ENCODE measurements around the gene OSBP2. TPM values are rescaled to one million over a fixed set of nuclear protein-coding genes. Genes with fewer than 3 reads are reported as not detected.
"Not testable (repeated sequence)": the region's sequence is repeated elsewhere in the genome, so short reads cannot be mapped to it uniquely, and the experiment has no call there.

Gene OSBP2
- total RNA-seq, 2 donors from 2014 or later = 4.0 to 16.8 TPM

DNA sequence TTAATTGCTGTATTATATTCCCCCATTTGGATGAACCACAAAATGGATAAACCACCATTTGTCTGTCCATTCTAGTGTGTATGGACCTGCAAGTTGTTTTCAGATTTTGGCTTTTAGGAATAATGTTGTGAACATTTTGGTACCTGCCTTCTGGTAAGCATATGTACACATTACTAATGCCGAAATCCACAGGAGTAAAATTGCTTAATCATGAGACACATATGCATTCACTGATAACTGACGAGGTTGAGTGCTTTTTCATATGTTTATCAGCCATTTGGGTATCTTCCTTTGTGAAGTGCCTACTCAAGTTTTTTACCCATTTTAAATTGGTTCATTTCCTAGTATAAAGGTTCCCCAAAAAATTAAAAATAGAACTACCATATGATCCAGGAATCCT, 34.2 kb downstream of the OSBP2 start:
- Histone ChIP-seq H3K27me3 (no peaks in the 10 kb centered on the region), H3K27ac (no peak overlapping the region), H3K4me3 (no peak overlapping the region), H3K9me3 (no peaks in the 10 kb centered on the region), H3K4me1 (no peaks in the 10 kb centered on the region), H3K36me3 (no peaks in the 10 kb centered on the region)
- DNase-seq (ENCODE audit: low spot score) = no peak
- TF ChIP-seq, protein P1, sequence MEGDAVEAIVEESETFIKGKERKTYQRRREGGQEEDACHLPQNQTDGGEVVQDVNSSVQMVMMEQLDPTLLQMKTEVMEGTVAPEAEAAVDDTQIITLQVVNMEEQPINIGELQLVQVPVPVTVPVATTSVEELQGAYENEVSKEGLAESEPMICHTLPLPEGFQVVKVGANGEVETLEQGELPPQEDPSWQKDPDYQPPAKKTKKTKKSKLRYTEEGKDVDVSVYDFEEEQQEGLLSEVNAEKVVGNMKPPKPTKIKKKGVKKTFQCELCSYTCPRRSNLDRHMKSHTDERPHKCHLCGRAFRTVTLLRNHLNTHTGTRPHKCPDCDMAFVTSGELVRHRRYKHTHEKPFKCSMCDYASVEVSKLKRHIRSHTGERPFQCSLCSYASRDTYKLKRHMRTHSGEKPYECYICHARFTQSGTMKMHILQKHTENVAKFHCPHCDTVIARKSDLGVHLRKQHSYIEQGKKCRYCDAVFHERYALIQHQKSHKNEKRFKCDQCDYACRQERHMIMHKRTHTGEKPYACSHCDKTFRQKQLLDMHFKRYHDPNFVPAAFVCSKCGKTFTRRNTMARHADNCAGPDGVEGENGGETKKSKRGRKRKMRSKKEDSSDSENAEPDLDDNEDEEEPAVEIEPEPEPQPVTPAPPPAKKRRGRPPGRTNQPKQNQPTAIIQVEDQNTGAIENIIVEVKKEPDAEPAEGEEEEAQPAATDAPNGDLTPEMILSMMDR (IDR thresholded peaks at IDR 0.05) = no peak

DNA sequence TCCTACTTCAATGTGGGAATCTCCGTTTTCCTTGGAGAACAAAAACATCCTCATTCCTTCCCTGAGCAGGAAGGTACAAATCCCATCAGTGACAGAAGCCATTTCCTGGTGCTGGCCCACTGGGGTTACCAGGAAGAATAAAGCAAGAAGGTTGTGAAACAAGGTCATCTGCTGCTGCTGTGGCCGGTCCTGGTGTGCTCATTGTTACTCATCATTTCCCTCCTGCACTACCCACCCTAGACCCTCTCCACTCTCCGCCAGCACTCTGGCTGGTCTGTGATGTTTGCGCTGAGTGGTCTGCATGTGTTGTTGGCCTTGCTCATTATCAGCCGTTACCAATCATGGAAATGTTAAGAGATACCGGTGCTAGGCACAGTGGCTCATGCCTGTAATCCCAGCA, 37.0 kb downstream of the OSBP2 start:
- Histone ChIP-seq H3K9me3 (no peaks in the 10 kb centered on the region), H3K36me3 (no peaks in the 10 kb centered on the region), H3K27ac (no peak overlapping the region), H3K4me3 (no peak overlapping the region), H3K4me1 (no peaks in the 10 kb centered on the region), H3K27me3 (no peaks in the 10 kb centered on the region)
- TF ChIP-seq, protein P1 (IDR thresholded peaks at IDR 0.05) = no peak
- DNase-seq (ENCODE audit: low spot score) = no peak

DNA sequence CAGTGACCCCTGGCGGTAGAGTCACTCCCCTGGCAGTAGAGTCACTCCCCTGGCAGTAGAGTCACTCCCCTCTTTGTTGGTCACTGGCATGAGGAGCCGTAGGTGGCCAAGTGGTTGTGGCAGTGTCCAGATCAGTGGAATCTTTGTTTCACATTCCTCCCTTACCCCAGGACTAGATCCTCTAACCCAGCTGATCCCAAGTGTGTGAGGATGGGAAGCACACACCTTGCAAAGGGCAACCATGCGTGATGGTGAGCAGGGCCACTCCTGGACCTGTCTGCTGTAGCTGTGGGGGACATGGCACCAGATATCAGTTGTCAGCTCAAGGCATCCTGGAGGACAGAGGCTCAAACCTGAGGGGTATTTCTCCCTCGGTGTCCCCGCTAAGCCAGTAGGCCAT, 37.8 kb downstream of the OSBP2 start:
- TF ChIP-seq, protein P1 (IDR thresholded peaks at IDR 0.05) = no peak
- Histone ChIP-seq H3K4me3 (no peak overlapping the region), H3K27ac (no peak overlapping the region), H3K9me3 (no peaks in the 10 kb centered on the region), H3K4me1 (no peaks in the 10 kb centered on the region), H3K36me3 (no peaks in the 10 kb centered on the region), H3K27me3 (no peaks in the 10 kb centered on the region)
- no peak for DNase-seq (ENCODE audit: low spot score)

DNA sequence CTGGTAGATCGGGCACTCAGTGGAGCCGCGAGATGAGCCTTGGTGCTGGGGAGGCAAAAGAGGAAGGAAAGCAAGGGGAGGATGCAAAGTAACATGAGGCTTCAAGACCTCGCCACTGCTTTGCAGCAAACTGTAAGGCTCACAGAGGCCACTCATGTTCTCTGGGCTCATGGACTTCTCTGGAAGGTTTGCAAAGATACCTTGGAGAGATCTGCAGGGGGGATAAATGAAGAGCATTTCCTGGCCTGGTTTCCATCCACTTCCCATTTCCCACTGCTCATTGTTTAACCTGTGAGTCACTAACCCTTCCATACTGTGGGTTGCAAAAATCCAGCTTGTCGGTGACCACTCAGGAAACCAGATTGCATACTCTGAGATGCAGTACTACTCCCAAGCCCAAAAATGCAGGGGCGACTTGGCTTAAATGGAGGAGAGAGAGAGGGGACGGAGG, 38.5 kb downstream of the OSBP2 start:
- Histone ChIP-seq H3K27ac (no peak overlapping the region), H3K36me3 (no peaks in the 10 kb centered on the region), H3K27me3 (no peaks in the 10 kb centered on the region), H3K4me3 (no peak overlapping the region), H3K4me1 (no peaks in the 10 kb centered on the region), H3K9me3 (no peaks in the 10 kb centered on the region)
- DNase-seq (ENCODE audit: low spot score) = no peak
- TF ChIP-seq, protein P1 (IDR thresholded peaks at IDR 0.05) = no peak

DNA sequence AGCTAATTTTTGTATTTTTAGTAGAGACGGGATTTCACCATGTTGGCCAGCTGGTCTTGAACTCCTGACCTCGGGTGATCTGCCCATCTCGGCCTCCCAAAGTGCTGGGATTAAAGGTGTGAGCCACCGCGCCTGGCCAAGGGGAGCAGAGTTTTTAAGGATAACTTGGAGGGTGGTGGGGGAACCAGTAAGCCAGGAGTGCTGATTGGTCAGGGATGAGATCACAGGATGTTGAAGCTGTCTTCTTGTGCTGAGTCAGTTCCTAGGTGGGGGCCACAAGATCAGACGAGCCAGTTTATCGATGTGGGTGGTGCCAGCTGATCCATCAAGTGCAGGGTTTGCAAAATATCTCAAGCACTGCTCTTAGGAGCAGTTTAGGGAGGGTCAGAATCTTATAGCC, 45.3 kb downstream of the OSBP2 start:
- H3K27ac ChIP-seq; H3K36me3 ChIP-seq; H3K27me3 ChIP-seq; H3K4me1 ChIP-seq; DNase-seq (ENCODE audit: low spot score); H3K4me3 ChIP-seq; H3K9me3 ChIP-seq: not testable (repeated sequence)

DNA sequence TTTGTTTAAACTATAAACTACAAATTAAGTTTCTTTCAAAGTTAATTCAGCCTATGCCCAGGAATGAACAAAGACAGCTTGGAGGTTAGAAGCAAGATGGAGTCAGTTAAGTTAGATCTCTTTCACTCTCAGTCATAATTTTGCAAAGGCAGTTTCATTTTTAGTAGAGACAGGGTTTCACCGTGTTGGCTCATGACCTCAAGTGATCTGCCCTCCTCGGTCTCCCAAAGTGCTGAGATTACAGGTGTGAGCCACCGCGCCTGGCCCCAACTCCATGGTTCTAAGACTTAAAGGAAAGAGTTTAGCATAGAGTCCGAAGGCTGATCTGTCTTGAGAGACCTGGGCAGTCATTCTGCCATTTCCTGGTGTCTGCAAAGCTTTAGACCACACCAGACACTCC, 45.8 kb downstream of the OSBP2 start:
- H3K27me3 ChIP-seq; H3K9me3 ChIP-seq; H3K4me1 ChIP-seq; H3K36me3 ChIP-seq; DNase-seq (ENCODE audit: low spot score); H3K27ac ChIP-seq; H3K4me3 ChIP-seq: not testable (repeated sequence)

Data from right atrium auricular region (tissue), 2 donors.